ENCODE results near the gene LRRC26.

Gene LRRC26

GRCh38 chr9:137167747-137168572, 1.9 kb downstream of the LRRC26 start:
- no peak for DNase-seq (ENCODE audit: low read depth in 1 of 2, low spot score in 1 of 2)
- H3K4me3 ChIP-seq (replicated peaks; ENCODE audit: insufficient read depth, low read length), result peak overlapping the region; percentile 28
- no peak for TF ChIP-seq SPI1 (IDR thresholded peaks at IDR 0.05; ENCODE audit: borderline replicate concordance, low read depth)
- peaks cover 32% of the 10 kb centered on the region for H3K27me3 ChIP-seq (ENCODE audit: insufficient read depth, poor library complexity, severe bottlenecking)
- H3K27ac ChIP-seq (replicated peaks), result no peak overlapping the region

GRCh38 chr9:137167277-137167746, 2.5 kb downstream of the LRRC26 start:
- TF ChIP-seq SPI1 (IDR thresholded peaks at IDR 0.05; ENCODE audit: borderline replicate concordance, low read depth) (no peak), REST (IDR thresholded peaks at IDR 0.05; ENCODE audit: insufficient replicate concordance, low read depth) (no peak), CTCF (IDR thresholded peaks at IDR 0.05; ENCODE audit: insufficient read depth, low read length) (no peak), POLR2AphosphoS5 (IDR thresholded peaks at IDR 0.05; ENCODE audit: low read depth) (no peak), GABPA (IDR thresholded peaks at IDR 0.05; ENCODE audit: low read depth) (no peak)
- Histone ChIP-seq H3K27me3 (ENCODE audit: insufficient read depth, poor library complexity, severe bottlenecking) (peaks cover 36% of the 10 kb centered on the region), H3K27ac (replicated peaks) (no peak overlapping the region), H3K4me3 (replicated peaks; ENCODE audit: insufficient read depth, low read length) (no peak overlapping the region)
- DNase-seq (ENCODE audit: low read depth in 1 of 2, low spot score in 1 of 2), result no peak

GRCh38 chr9:137166380-137167229, 3.2 kb downstream of the LRRC26 start:
- DNase-seq (ENCODE audit: low read depth in 1 of 2, low spot score in 1 of 2), result no peak
- Histone ChIP-seq H3K4me3 (replicated peaks; ENCODE audit: insufficient read depth, low read length) (no peak overlapping the region), H3K27ac (replicated peaks) (no peak overlapping the region), H3K27me3 (ENCODE audit: insufficient read depth, poor library complexity, severe bottlenecking) (peaks cover 41% of the 10 kb centered on the region)
- TF ChIP-seq CTCF (IDR thresholded peaks at IDR 0.05; ENCODE audit: insufficient read depth, low read length) (no peak), REST (IDR thresholded peaks at IDR 0.05; ENCODE audit: insufficient replicate concordance, low read depth) (no peak), SPI1 (IDR thresholded peaks at IDR 0.05; ENCODE audit: borderline replicate concordance, low read depth) (no peak), POLR2AphosphoS5 (IDR thresholded peaks at IDR 0.05; ENCODE audit: low read depth) (no peak)

- Histone ChIP-seq H3K27ac (replicated peaks) (no peak overlapping the region), H3K4me3 (replicated peaks; ENCODE audit: insufficient read depth, low read length) (no peak overlapping the region), H3K27me3 (ENCODE audit: insufficient read depth, poor library complexity, severe bottlenecking) (peaks cover 46% of the 10 kb centered on the region)
- TF ChIP-seq POLR2AphosphoS5 (IDR thresholded peaks at IDR 0.05; ENCODE audit: low read depth), result no peak
- TF ChIP-seq CTCF (IDR thresholded peaks at IDR 0.05; ENCODE audit: insufficient read depth, low read length), result no peak
- no peak for TF ChIP-seq SPI1 (IDR thresholded peaks at IDR 0.05; ENCODE audit: borderline replicate concordance, low read depth)
- DNase-seq (ENCODE audit: low read depth in 1 of 2, low spot score in 1 of 2), result no peak
Measured at GRCh38 chr9:137165250-137165836, 4.5 kb downstream of the LRRC26 start.

Data from HL-60 (cell line).